Trophoblast cell (in vitro differentiated cells and primary cell): ENCODE data around the gene TRIM38.
"Not testable (repeated sequence)": the region's sequence is repeated elsewhere in the genome, so short reads cannot be mapped to it uniquely, and the experiment has no call there.

Experiments used
- DNase-seq, 2 donors: peaks; one replicate each; pipeline ENCODE4 v3.0.0-alpha.2; 2016
- H2AFZ ChIP-seq: 2 replicates; pipeline ENCODE4 v1.6.1; 2013; ENCODE audit warnings: low read length, moderate library complexity, mild to moderate bottlenecking; ENCODE audit not compliant: insufficient read depth, poor library complexity
- H2AK5ac ChIP-seq: 2 replicates; pipeline ENCODE4 v1.6.1; 2013; ENCODE audit warnings: mild to moderate bottlenecking, low read length
- H2BK120ac ChIP-seq: 2 replicates; pipeline ENCODE4 v1.6.1; 2013; ENCODE audit warnings: low read length, mild to moderate bottlenecking, moderate library complexity; ENCODE audit not compliant: insufficient read depth, poor library complexity
- H2BK12ac ChIP-seq: 2 replicates; pipeline ENCODE4 v1.6.1; 2013; ENCODE audit warnings: mild to moderate bottlenecking, low read length, moderate library complexity
- H2BK5ac ChIP-seq: 2 replicates; pipeline ENCODE4 v1.6.1; 2013; ENCODE audit warnings: low read length, low read depth, moderate library complexity, mild to moderate bottlenecking; ENCODE audit not compliant: poor library complexity
- H3K14ac ChIP-seq: 2 replicates; pipeline ENCODE4 v1.6.1; 2013; ENCODE audit warnings: mild to moderate bottlenecking, low read length
- H3K18ac ChIP-seq: 2 replicates; pipeline ENCODE4 v1.6.1; 2013; ENCODE audit warnings: mild to moderate bottlenecking, low read length
- H3K23ac ChIP-seq: 2 replicates; pipeline ENCODE4 v1.6.1; 2013; ENCODE audit warnings: low read length
- H3K27ac ChIP-seq: 2 replicates; pipeline ENCODE4 v1.5.1; 2013; ENCODE audit warnings: low read depth, mild to moderate bottlenecking, inconsistent platforms, low read length, moderate library complexity
- H3K27me3 ChIP-seq: 2 replicates; pipeline ENCODE4 v1.6.1; 2013; ENCODE audit warnings: inconsistent platforms, mild to moderate bottlenecking, low read length, moderate library complexity; ENCODE audit not compliant: insufficient read depth
- H3K36me3 ChIP-seq, 2 experiments: 1 replicate in 1 of 2; 2 replicates in 1 of 2; pipeline ENCODE4 v1.6.1; 2013; ENCODE audit warnings: low read length in 2 of 2, mild to moderate bottlenecking in 2 of 2, moderate library complexity in 1 of 2; ENCODE audit not compliant: insufficient read depth in 2 of 2, control insufficient read depth in 1 of 2
- H3K4ac ChIP-seq: 2 replicates; pipeline ENCODE4 v1.6.1; 2013; ENCODE audit warnings: low read depth, mild to moderate bottlenecking, low read length, moderate library complexity
- H3K4me1 ChIP-seq, 2 experiments: 1 replicate in 1 of 2; 2 replicates in 1 of 2; pipeline ENCODE4 v1.6.1; 2013; ENCODE audit warnings: low read length in 2 of 2, mild to moderate bottlenecking in 2 of 2, moderate library complexity in 1 of 2; ENCODE audit not compliant: insufficient read depth in 2 of 2, control insufficient read depth in 1 of 2
- H3K4me2 ChIP-seq: 2 replicates; pipeline ENCODE4 v1.6.1; 2013; ENCODE audit warnings: inconsistent platforms, mild to moderate bottlenecking, low read length, moderate library complexity
- H3K4me3 ChIP-seq: 2 replicates; pipeline ENCODE4 v1.5.1; 2013; ENCODE audit warnings: mild to moderate bottlenecking, low read depth, low read length, inconsistent platforms
- H3K79me1 ChIP-seq: one replicate; pipeline ENCODE4 v1.6.1; 2013; ENCODE audit warnings: low read length
- H3K79me2 ChIP-seq: 2 replicates; pipeline ENCODE4 v1.6.1; 2013; ENCODE audit warnings: low read length, mild to moderate bottlenecking; ENCODE audit not compliant: control insufficient read depth, insufficient read depth, poor library complexity
- H3K9ac ChIP-seq: 2 replicates; pipeline ENCODE4 v1.6.1; 2013; ENCODE audit warnings: mild to moderate bottlenecking, low read length
- H3K9me3 ChIP-seq: 2 replicates; pipeline ENCODE4 v1.6.1; 2013; ENCODE audit warnings: low read depth, mild to moderate bottlenecking, control low read depth, inconsistent platforms, low read length; ENCODE audit not compliant: insufficient read depth
- H4K12ac ChIP-seq: 2 replicates; pipeline ENCODE4 v1.6.1; 2013; ENCODE audit warnings: low read depth, mild to moderate bottlenecking, low read length, moderate library complexity
- H4K8ac ChIP-seq: 2 replicates; pipeline ENCODE4 v1.6.1; 2013; ENCODE audit warnings: low read depth, mild to moderate bottlenecking, low read length, moderate library complexity
- H4K91ac ChIP-seq: one replicate; pipeline ENCODE4 v1.6.1; 2013; ENCODE audit warnings: low read depth, mild to moderate bottlenecking, low read length, moderate library complexity
- WGBS: extraction: QIAGEN DNeasy Blood & Tissue Kit; methylation state at CpG from one replicate; pipeline ENCODE4 v1.1.7; 2013; ENCODE audit warnings: missing lambda C conversion rate; ENCODE audit not compliant: insufficient read length, insufficient coverage; ENCODE audit errors: extremely low coverage; 5-methylcytosine and 5-hydroxymethylcytosine counted together

TRIM38 gene

GRCh38 chr6:25929785-25930184 is 32.8 kb upstream of the TRIM38 start:
- not testable (repeated sequence) for H3K14ac ChIP-seq, H3K9me3 ChIP-seq, H3K27ac ChIP-seq, H3K9ac ChIP-seq, DNase-seq, H3K4me2 ChIP-seq, H2BK12ac ChIP-seq, H3K4me3 ChIP-seq, H2AK5ac ChIP-seq, H3K4me1 ChIP-seq, H3K79me1 ChIP-seq, H3K18ac ChIP-seq, H4K8ac ChIP-seq, H2BK5ac ChIP-seq, H4K91ac ChIP-seq, H2AFZ ChIP-seq, H3K23ac ChIP-seq, H4K12ac ChIP-seq, H3K27me3 ChIP-seq, H3K4ac ChIP-seq, H3K79me2 ChIP-seq, H3K36me3 ChIP-seq, H2BK120ac ChIP-seq
- WGBS = no CpG with 5 or more reads among the region's 12 CpGs

GRCh38 chr6:25930532-25931410 is 31.8 kb upstream of the TRIM38 start, which contains the start of gene SLC17A2:
TSS of gene SLC17A2 (minus strand) at chr6:25930691. CDS start at chr6:25925796, 4,895 bp downstream.
- Histone ChIP-seq H3K9ac (no peak within 1 kb of the TSS), H3K9me3 (no peaks in the 10 kb centered on the region), H3K79me1 (no peaks in the 10 kb centered on the region), H2AK5ac (no peak within 1 kb of the TSS), H3K27me3 (no peaks in the 10 kb centered on the region), H3K14ac (no peak within 1 kb of the TSS), H2BK5ac (no peak within 1 kb of the TSS), H3K4me3 (no peak within 1 kb of the TSS), H3K36me3 (no peaks in the 10 kb centered on the region), H2AFZ (no peak within 1 kb of the TSS), H3K4ac (no peak within 1 kb of the TSS), H4K8ac (no peak within 1 kb of the TSS), H4K91ac (no peak within 1 kb of the TSS), H3K23ac (no peak within 1 kb of the TSS), H4K12ac (no peak within 1 kb of the TSS), H3K27ac (no peak within 1 kb of the TSS), H3K18ac (no peak within 1 kb of the TSS), H3K4me2 (no peak within 1 kb of the TSS), H2BK12ac (no peak within 1 kb of the TSS), H2BK120ac (no peak within 1 kb of the TSS), H3K79me2 (no peaks in the 10 kb centered on the region), H3K4me1 (no peaks in the 10 kb centered on the region)
- no peak for DNase-seq
- WGBS = no CpG with 5 or more reads among the region's 9 CpGs

- Histone ChIP-seq H2BK120ac (no peak overlapping the region), H3K9me3 (no peaks in the 10 kb centered on the region), H4K12ac (no peak overlapping the region), H2AK5ac (no peak overlapping the region), H3K4ac (no peak overlapping the region), H3K79me2 (no peaks in the 10 kb centered on the region), H3K4me3 (no peak overlapping the region), H3K27ac (no peak overlapping the region), H3K36me3 (no peaks in the 10 kb centered on the region), H2BK12ac (no peak overlapping the region), H2AFZ (no peak overlapping the region), H3K4me1 (no peaks in the 10 kb centered on the region), H3K4me2 (no peak overlapping the region), H2BK5ac (no peak overlapping the region), H3K23ac (no peak overlapping the region), H3K79me1 (no peaks in the 10 kb centered on the region), H3K27me3 (no peaks in the 10 kb centered on the region), H4K8ac (no peak overlapping the region), H3K9ac (no peak overlapping the region), H3K14ac (no peak overlapping the region), H3K18ac (no peak overlapping the region), H4K91ac (no peak overlapping the region)
- no CpG with 5 or more reads among the region's 1 CpG for WGBS
- DNase-seq = no peak
These were observed 31.2 kb upstream of the TRIM38 start for GRCh38 chr6:25931411-25931709.

- H2BK5ac ChIP-seq = no peak overlapping the region
These were observed 28.4 kb upstream of the TRIM38 start for GRCh38 chr6:25934156-25934555.

More at GRCh38 chr6:25934156-25934555, 28.4 kb upstream of the TRIM38 start:
- Histone ChIP-seq H3K14ac (no peak overlapping the region), H4K91ac (no peak overlapping the region), H2BK12ac (no peak overlapping the region), H3K79me1 (no peaks in the 10 kb centered on the region), H3K27me3 (no peaks in the 10 kb centered on the region), H3K27ac (no peak overlapping the region), H4K12ac (no peak overlapping the region), H2BK120ac (no peak overlapping the region), H3K18ac (no peak overlapping the region), H3K9ac (no peak overlapping the region), H4K8ac (no peak overlapping the region), H3K36me3 (no peaks in the 10 kb centered on the region), H2AFZ (no peak overlapping the region), H2AK5ac (no peak overlapping the region), H3K4me3 (no peak overlapping the region), H3K23ac (no peak overlapping the region), H3K9me3 (no peaks in the 10 kb centered on the region), H3K4me2 (no peak overlapping the region), H3K79me2 (no peaks in the 10 kb centered on the region), H3K4ac (no peak overlapping the region), H3K4me1 (no peaks in the 10 kb centered on the region)
- WGBS = no CpG with 5 or more reads among the region's 2 CpGs
- DNase-seq = no peak
